SK-N-SH (cell line): ENCODE results near the gene PARD3B.

ENCODE experiments used
- CTCF ChIP-seq: fragments of 200-600 bp; sonication (generic); IDR thresholded peaks from 2 replicates; pipeline ENCODE4 v1.6.1; 2017; ENCODE audit warnings: antibody characterized with exemption, mild to moderate bottlenecking, moderate library complexity
- EP300 ChIP-seq, 2 experiments: IDR thresholded peaks; 2 replicates each; pipeline versions ENCODE4 v1.4.0 to v1.6.1; 2012; ENCODE audit warnings: borderline replicate concordance in 1 of 2, low read depth in 1 of 2, low read length in 1 of 2
- EZH2phosphoT487 ChIP-seq: fragments of 200-600 bp; sonication (generic); IDR thresholded peaks from 2 replicates; pipeline ENCODE4 v1.6.1; 2017; ENCODE audit warnings: low read depth, mixed run types, mild to moderate bottlenecking, antibody characterized with exemption, moderate library complexity, borderline replicate concordance
- NFIC ChIP-seq: IDR thresholded peaks from 2 replicates; pipeline ENCODE4 v1.4.0; 2012; ENCODE audit warnings: borderline replicate concordance
- POLR2AphosphoS5 ChIP-seq: IDR thresholded peaks from 2 replicates; pipeline ENCODE4 v1.6.1; 2012; ENCODE audit warnings: low read depth, low read length
- RAD21 ChIP-seq: IDR thresholded peaks from 2 replicates; pipeline ENCODE4 v1.6.1; 2012; ENCODE audit warnings: mild to moderate bottlenecking, low read length
- TEAD4 ChIP-seq: IDR thresholded peaks from 2 replicates; pipeline ENCODE4 v1.4.0; 2012; ENCODE audit warnings: mild to moderate bottlenecking, borderline replicate concordance; ENCODE audit not compliant: insufficient read depth
- YY1 ChIP-seq: IDR thresholded peaks from 2 replicates; pipeline ENCODE4 v1.4.0; 2012; ENCODE audit warnings: low read depth, mild to moderate bottlenecking

DNA sequence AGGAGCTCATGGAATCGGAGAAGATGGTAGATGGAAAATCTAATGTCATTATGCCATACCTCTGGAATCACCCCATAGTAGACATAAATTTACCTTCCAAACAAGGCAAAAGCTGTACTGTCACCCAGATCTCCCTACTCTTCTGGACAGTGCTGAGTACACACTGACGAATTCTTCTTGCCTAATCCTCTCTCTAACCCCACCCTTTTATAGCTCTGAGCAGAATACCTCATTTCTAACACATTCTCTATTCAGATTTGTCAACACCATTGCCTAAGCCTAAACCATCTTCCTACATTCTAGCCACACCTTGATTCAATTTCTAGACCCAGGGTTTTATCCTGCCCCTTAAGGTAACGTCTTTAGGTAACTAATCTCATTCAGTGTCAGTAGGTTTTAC lies 816.0 kb downstream of the PARD3B start:
- TF ChIP-seq CTCF (no peak), EZH2phosphoT487 (no peak), YY1 (no peak), RAD21 (no peak), EP300 (IDR thresholded peaks at IDR 0.05; ENCODE audit: borderline replicate concordance in 1 of 2, low read depth in 1 of 2, low read length in 1 of 2) (no peak), POLR2AphosphoS5 (no peak), NFIC (no peak), TEAD4 (no peak)
